Natural killer cell (primary cell): ENCODE measurements around the gene NAALADL2. TPM values are rescaled to one million over a fixed set of nuclear protein-coding genes. Genes with fewer than 3 reads are reported as not detected.

Experiments
- ATAC-seq, 3 donors: fragments of 150-1000 bp in 2 of 3; fragments of 200-7000 bp in 1 of 3; cut with Tn5 transposase; 1 replicate in 1 of 3; 2 replicates in 2 of 3; pipeline ENCODE4 v1.10.0; 2021; ENCODE audit warnings: mild to moderate bottlenecking in 2 of 3, moderate library complexity in 2 of 3
- DNase-seq, 2 donors: peaks; one replicate each; pipeline versions ENCODE4 v3.0.0 to v3.0.0-alpha.2; 2013 to 2021; ENCODE audit warnings: mixed read lengths in 1 of 2
- H3K27ac ChIP-seq: one replicate; pipeline ENCODE4 v1.5.1; 2013; ENCODE audit warnings: mild to moderate bottlenecking, low read length
- H3K27me3 ChIP-seq: one replicate; pipeline ENCODE4 v1.6.1; 2013; ENCODE audit warnings: low read length; ENCODE audit not compliant: control insufficient read depth, insufficient read depth
- H3K36me3 ChIP-seq: one replicate; pipeline ENCODE4 v1.6.1; 2013; ENCODE audit warnings: low read length; ENCODE audit not compliant: control insufficient read depth, insufficient read depth
- H3K4me1 ChIP-seq: one replicate; pipeline ENCODE4 v1.6.1; 2013; ENCODE audit warnings: low read length; ENCODE audit not compliant: control insufficient read depth, insufficient read depth
- H3K4me3 ChIP-seq: one replicate; pipeline ENCODE4 v1.5.1; 2013; ENCODE audit warnings: low read length
- H3K9me3 ChIP-seq: one replicate; pipeline ENCODE4 v1.6.1; 2013; ENCODE audit warnings: low read length; ENCODE audit not compliant: control insufficient read depth, insufficient read depth
- H3K27ac Mint-ChIP-seq, 2 donors: one replicate each; pipeline ENCODE4 v1.8.0; 2022; ENCODE audit warnings: mild to moderate bottlenecking in 2 of 2, mixed read lengths in 2 of 2, moderate library complexity in 1 of 2
- H3K27me3 Mint-ChIP-seq, 2 donors: one replicate each; pipeline ENCODE4 v1.8.0; 2022; ENCODE audit warnings: low read depth in 2 of 2, mixed read lengths in 2 of 2
- H3K36me3 Mint-ChIP-seq: one replicate; pipeline ENCODE4 v1.8.0; 2022; ENCODE audit warnings: mixed read lengths
- H3K4me1 Mint-ChIP-seq, 2 donors: one replicate each; pipeline ENCODE4 v1.8.0; 2022; ENCODE audit warnings: mixed read lengths in 2 of 2
- H3K4me3 Mint-ChIP-seq: one replicate; pipeline ENCODE4 v1.8.0; 2022; ENCODE audit warnings: mild to moderate bottlenecking, moderate library complexity, mixed read lengths
- H3K9me3 Mint-ChIP-seq, 2 donors: one replicate each; pipeline ENCODE4 v1.8.0; 2022; ENCODE audit warnings: mixed read lengths in 2 of 2
- WGBS: methylation state at CpG from one replicate; pipeline ENCODE4 v1.1.7; 2013; ENCODE audit warnings: missing lambda C conversion rate; ENCODE audit not compliant: insufficient coverage; 5-methylcytosine and 5-hydroxymethylcytosine counted together
- intact Hi-C: fragments of 100-400 bp; cut with micrococcal nuclease; formaldehyde crosslinking; loops from one replicate; pipeline ENCODE4 v1.14.2; 2022
- total RNA-seq, 4 donors: library from RNA; stranded (reverse); fragments of 120-200 nt in 1 of 4; gene quantifications; one replicate each; pipeline versions ENCODE4 v1.2.3 to v1.2.4, GENCODE V29; 2013 to 2022
- TF ChIP-seq, protein P1 (sequence below): fragments of 200-600 bp; IDR thresholded peaks from one replicate; pipeline ENCODE4 v1.8.0; 2022; ENCODE audit warnings: antibody characterized with exemption

The NAALADL2 gene
- total RNA-seq, 3 donors from 2014 or later (not counting 1 experiment from before 2014, with no cell fraction given) = not detected

DNA sequence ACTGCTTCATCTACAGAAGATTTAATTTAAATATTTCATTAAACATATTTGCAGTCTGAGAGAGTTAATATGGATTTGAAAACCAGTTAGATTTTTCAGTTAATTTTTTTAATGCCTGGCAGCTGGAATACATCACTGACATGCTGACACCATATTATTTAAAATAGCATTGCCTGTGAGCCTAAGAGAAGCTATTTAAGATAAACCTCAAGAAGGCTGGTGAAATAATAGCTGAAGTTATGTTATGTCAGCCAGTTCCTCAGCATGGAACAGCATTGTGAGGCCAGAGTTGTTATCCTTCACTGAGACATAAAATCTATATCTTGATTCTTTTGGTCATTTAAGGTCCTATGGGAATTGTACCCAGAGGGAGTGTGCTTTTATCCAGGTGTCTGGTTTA is 705.2 kb downstream of the NAALADL2 start:
- no peaks in the 10 kb centered on the region for H3K27me3 Mint-ChIP-seq
- no peak for DNase-seq
- Histone ChIP-seq H3K27ac (no peak overlapping the region), H3K9me3 (no peaks in the 10 kb centered on the region), H3K4me1 (no peaks in the 10 kb centered on the region), H3K4me3 (no peak overlapping the region), H3K36me3 (no peaks in the 10 kb centered on the region), H3K27me3 (no peaks in the 10 kb centered on the region)
- no peak overlapping the region for H3K4me3 Mint-ChIP-seq
- TF ChIP-seq, protein P1, sequence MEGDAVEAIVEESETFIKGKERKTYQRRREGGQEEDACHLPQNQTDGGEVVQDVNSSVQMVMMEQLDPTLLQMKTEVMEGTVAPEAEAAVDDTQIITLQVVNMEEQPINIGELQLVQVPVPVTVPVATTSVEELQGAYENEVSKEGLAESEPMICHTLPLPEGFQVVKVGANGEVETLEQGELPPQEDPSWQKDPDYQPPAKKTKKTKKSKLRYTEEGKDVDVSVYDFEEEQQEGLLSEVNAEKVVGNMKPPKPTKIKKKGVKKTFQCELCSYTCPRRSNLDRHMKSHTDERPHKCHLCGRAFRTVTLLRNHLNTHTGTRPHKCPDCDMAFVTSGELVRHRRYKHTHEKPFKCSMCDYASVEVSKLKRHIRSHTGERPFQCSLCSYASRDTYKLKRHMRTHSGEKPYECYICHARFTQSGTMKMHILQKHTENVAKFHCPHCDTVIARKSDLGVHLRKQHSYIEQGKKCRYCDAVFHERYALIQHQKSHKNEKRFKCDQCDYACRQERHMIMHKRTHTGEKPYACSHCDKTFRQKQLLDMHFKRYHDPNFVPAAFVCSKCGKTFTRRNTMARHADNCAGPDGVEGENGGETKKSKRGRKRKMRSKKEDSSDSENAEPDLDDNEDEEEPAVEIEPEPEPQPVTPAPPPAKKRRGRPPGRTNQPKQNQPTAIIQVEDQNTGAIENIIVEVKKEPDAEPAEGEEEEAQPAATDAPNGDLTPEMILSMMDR = no peak
- H3K27ac Mint-ChIP-seq = no peak overlapping the region
- ATAC-seq = no peak
- no peaks in the 10 kb centered on the region for H3K36me3 Mint-ChIP-seq
- no peaks in the 10 kb centered on the region for H3K4me1 Mint-ChIP-seq
- H3K9me3 Mint-ChIP-seq = peaks cover 9 to 10% of the 10 kb centered on the region in 2 donors
- intact Hi-C loops = no loop called here

DNA sequence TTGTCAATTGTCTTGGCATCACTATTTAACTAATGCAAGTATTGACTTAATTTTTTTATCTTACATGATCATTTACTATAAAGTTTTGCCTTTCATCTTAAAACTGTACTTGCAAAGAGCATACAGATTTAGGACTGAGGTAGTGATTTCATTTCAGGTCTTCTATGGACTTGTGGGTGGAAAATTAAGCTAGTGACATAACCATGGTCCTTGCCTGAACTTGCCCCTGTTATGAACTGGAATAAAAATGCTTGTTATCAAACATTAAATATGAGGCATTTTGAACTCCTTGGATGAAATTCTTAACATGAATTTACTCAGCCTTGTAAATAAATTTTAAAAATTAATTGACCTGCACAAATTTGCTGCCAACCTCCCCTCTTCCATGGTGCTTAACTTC is 712.0 kb downstream of the NAALADL2 start:
- TF ChIP-seq, protein P1 = no peak
- intact Hi-C loops = no loop called here
- Histone ChIP-seq H3K27ac (no peak overlapping the region), H3K36me3 (no peaks in the 10 kb centered on the region), H3K4me3 (no peak overlapping the region), H3K27me3 (no peaks in the 10 kb centered on the region), H3K9me3 (peaks cover 3% of the 10 kb centered on the region), H3K4me1 (no peaks in the 10 kb centered on the region)
- no peak for DNase-seq
- H3K36me3 Mint-ChIP-seq = no peaks in the 10 kb centered on the region
- H3K9me3 Mint-ChIP-seq = peaks cover 2 to 10% of the 10 kb centered on the region in 2 donors
- no peak overlapping the region for H3K4me3 Mint-ChIP-seq
- H3K27me3 Mint-ChIP-seq = no peaks in the 10 kb centered on the region
- H3K4me1 Mint-ChIP-seq = no peaks in the 10 kb centered on the region
- H3K27ac Mint-ChIP-seq = no peak overlapping the region
- ATAC-seq = no peak

DNA sequence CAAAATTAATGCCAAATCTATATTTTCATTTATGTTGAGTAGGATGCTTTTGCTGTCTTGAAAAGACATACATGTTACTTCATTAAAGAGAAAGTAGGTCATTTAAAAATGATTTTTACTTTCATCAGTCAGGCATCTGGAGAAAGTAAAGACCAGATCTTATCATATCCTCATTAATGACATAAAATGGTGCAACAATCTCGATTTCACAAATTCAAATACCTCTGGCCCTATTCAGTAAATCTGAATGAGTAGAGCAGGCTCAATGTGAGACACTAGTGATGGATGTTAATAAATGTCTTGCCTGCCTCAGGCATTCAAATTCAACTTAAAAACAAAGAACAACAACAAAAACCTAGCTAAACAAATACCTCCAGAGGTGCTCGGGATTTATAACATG is 714.1 kb downstream of the NAALADL2 start:
- peaks cover 3% of the 10 kb centered on the region for H3K9me3 ChIP-seq
- H3K36me3 ChIP-seq = no peaks in the 10 kb centered on the region
- no peaks in the 10 kb centered on the region for H3K36me3 Mint-ChIP-seq
- no peaks in the 10 kb centered on the region for H3K4me1 ChIP-seq
- no peak for ATAC-seq
- H3K4me3 ChIP-seq = no peak overlapping the region
- WGBS = 86% methylated on average over 1 of the region's 2 CpGs
- H3K27ac Mint-ChIP-seq = no peak overlapping the region
- intact Hi-C loops = no loop called here
- no peak overlapping the region for H3K27ac ChIP-seq
- DNase-seq = no peak
- no peaks in the 10 kb centered on the region for H3K27me3 Mint-ChIP-seq
- TF ChIP-seq, protein P1 = no peak
- H3K4me3 Mint-ChIP-seq = no peak overlapping the region
- no peaks in the 10 kb centered on the region for H3K4me1 Mint-ChIP-seq
- H3K27me3 ChIP-seq = no peaks in the 10 kb centered on the region
- peaks cover 5 to 9% of the 10 kb centered on the region in 2 donors for H3K9me3 Mint-ChIP-seq

DNA sequence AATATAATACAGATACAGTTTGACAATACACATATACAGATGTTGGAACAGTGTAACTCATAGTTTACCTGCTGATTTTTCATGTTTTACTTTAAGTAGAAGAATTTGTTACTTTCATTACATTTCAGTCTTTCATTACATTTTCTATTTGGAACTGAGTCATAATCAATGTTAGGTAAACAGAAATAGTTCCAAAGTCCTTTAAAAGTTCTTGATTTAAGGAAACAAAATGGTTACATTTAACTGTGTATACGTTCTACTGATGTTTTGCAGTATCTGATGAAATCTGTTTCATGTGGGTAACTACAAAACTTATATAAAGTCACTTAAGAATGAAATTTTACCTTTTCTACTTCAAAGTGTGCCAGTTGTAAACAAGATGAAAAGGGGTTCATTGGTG is 721.2 kb downstream of the NAALADL2 start:
- peaks cover 1% of the 10 kb centered on the region for H3K9me3 ChIP-seq
- H3K27me3 ChIP-seq = no peaks in the 10 kb centered on the region
- ATAC-seq = no peak
- Mint-ChIP-seq H3K27ac (no peak overlapping the region), H3K9me3 (peaks cover 2 to 8% of the 10 kb centered on the region in 2 donors), H3K4me1 (no peaks in the 10 kb centered on the region), H3K4me3 (no peak overlapping the region), H3K27me3 (no peaks in the 10 kb centered on the region), H3K36me3 (no peaks in the 10 kb centered on the region)
- WGBS = no CpG with 5 or more reads among the region's 1 CpG
- TF ChIP-seq, protein P1 = no peak
- no peak overlapping the region for H3K27ac ChIP-seq
- no peaks in the 10 kb centered on the region for H3K4me1 ChIP-seq
- H3K4me3 ChIP-seq = no peak overlapping the region
- intact Hi-C loops = no loop called here
- no peaks in the 10 kb centered on the region for H3K36me3 ChIP-seq
- DNase-seq = no peak
